ENCODE data around the gene AGAP3.

The AGAP3 gene

DNA sequence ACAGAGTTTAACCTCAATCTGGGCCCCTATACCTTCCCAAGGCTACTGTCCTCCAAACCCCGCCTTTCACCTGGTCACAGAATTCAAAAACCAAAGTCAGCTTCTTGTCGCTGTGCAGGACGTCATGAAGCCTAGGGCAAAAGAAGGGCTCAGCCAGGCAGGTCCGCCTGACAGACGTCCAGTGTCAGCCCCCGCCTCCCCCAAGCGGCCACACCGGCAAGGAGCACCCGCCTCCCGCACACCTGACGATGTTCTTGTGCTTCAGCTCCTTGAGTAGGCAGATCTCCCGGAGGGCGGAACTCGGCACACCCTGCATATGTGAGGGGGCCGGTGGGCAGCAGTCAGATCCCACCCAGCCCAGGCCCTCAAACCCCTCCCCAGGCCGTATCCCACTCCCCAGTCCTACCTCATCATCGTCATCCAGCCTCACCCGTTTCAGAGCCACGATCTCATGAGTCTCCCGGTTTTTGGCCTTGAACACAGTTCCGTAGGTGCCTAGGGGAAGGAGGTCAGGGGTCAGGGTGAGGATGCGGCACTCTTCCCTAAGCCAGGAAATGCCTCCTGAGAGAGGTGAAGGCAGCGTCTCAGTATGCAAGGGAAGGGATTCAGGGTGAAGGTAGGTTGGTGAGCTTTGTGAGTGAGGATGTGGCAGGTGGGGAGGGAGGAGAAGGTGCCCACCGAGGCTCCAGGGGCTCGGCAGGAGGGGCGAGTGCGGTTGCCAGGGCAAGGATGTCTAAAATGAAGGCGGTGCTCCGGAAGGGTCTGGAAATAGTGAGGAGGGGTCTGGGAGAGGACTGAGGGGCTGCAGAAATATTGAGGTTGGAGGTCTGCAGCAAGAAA is 29.4 kb upstream of the AGAP3 start:
- in situ Hi-C loops (cut with HindIII; ENCODE audit: low pct_ligation_motif_present, low pct_unique_long_range_greater_than_20kb, low sequenced_read_pairs): no loop called here

DNA sequence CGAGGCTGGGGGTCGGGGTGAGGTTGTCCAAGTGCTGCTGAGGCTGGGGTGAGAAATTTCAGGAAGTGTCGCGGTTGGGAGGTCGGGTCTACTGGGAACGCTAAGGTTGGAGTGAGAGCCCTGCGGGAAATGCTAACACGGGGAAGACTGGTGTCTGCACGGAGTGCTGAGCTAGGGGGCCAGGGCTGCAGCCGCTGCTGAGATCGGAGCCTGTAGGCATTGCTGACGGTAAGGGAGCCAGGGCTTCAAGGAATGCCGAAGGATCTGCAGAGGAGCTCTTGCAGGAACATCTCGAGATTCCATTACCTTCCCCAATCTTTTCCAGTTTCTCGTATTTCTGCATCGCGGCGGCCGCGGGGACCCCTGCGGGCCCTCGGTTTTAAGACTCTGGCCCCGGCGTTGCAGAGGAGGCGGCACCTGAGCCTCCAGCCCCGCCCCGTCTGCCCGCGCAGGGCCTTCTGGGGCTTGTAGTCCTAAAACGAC is 28.7 kb upstream of the AGAP3 start, which contains the start of gene CDK5:
CDK5 (minus strand) TSS at position 392 of the 483 bp plus-strand sequence; CDS start at position 343, 49 bp downstream.
- no peak for DNase-seq
- in situ Hi-C loops (cut with HindIII; ENCODE audit: low pct_ligation_motif_present, low pct_unique_long_range_greater_than_20kb, low sequenced_read_pairs): no loop called here

More for the DNA sequence above, 29.4 kb upstream of the AGAP3 start:
- no peak for DNase-seq

DNA sequence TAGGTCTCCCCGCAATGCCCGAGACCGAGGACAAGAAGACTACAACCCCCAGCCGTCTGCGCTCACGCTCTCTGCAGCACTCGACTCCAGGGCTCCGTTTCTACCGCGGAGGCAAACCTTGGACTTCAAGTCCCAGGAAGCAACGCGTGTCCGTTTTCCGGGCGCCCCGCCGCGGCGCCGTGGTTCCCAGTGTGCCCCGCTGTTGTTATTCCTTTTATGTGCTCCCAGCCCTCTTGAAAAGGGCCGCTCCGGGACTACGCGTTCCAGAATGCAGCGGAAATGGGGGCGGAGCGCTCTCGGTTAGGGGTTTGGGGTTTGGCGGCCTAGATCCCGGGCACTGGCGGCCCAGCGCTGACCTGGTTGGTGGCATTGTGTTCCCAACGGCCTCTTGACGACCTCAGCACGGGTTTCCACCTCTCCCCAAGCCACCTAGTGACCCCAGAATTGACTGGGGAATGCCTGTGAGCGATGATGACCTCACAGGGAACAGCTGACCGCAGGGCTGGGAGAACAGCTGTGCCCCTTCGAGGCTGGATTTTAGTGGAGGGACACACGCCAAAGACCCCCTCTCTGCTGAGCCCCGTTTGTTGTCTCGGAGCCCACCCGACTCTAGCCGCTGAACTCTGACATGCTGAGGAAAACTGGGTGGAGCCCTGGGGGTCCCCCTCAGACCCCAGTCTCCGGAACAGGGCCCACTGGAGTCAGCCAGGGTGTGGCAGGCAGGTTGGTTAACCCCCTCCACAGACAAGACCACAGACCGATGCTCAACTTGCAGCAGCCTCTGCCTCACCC is 28.1 kb upstream of the AGAP3 start:
- DNase-seq: peak; percentile 100
- in situ Hi-C loops (cut with HindIII; ENCODE audit: low pct_ligation_motif_present, low pct_unique_long_range_greater_than_20kb, low sequenced_read_pairs): no loop called here

DNA sequence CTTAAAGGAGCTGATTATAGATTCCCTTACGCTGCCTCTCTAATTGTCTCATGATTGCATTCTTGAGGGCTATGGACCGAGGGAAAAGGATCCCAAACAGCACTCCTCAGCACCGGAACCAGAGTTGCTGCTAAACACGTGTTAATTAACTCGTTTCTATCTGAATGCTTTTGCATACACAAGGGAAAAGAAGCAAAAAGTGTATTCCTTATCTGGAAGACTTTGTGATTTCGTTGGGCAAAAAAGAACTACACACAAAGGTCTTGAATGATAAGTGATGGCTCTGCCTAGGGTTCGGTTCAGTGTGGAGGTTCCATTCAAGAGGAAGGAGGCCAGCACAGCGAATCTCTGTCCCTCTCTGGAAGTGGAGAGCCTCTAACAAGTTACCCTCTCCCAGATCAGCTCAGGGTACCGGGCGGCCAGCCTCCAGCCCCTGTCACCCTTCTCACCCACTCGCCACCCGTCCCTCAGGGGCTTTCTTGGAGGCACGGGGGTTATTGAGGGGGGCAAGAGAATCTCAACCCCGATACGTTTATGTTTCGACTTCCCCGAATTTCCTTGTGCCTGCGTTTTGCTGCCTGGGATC is 27.4 kb upstream of the AGAP3 start:
- in situ Hi-C loops (cut with HindIII; ENCODE audit: low pct_ligation_motif_present, low pct_unique_long_range_greater_than_20kb, low sequenced_read_pairs): no loop called here
- DNase-seq: peak; percentile 50

DNA sequence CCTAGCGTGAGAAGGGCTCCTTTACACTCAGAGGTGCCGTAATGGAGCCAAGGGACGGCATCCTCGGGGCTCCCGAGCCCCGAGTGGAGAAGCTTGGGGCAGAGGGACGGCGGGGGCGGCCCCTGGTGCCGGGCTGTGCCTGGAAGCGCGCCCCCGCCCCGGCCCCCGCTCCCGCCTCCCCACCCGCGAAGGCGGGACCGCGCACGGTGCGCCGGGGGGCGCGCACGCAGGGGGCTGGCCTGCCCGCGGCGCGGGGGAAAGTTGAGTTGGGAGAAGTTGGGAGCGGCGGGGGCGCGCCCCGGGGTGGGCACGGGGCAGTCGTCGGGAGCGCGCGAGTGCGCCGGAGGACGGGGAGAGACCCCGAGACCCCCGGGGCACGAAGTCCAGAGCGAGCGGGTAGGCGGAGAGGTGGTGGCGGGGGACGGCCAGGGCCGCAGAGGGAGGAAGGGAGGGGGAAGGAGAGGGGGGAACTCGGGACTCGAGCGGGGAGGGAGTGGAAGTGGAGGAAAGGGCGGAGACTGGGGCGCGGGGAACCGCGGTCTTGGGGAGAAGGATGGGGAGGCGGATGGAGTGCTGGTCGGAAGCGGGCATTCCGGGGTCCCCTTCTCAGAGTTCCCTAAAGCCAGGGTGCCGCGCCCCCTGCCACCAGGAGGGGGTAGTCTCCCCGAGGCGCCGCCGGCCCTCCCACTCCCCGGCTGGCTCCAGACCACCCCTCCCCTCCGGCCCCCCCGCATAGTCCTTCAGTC is 26.7 kb upstream of the AGAP3 start, which contains the start of gene SLC4A2:
SLC4A2 (plus strand) TSS at position 223 of the 746 bp plus-strand sequence. CDS start 2,399 bp downstream, outside the sequence.
- DNase-seq: peak; percentile 87
- in situ Hi-C loops (cut with HindIII; ENCODE audit: low pct_ligation_motif_present, low pct_unique_long_range_greater_than_20kb, low sequenced_read_pairs): no loop called here

DNA sequence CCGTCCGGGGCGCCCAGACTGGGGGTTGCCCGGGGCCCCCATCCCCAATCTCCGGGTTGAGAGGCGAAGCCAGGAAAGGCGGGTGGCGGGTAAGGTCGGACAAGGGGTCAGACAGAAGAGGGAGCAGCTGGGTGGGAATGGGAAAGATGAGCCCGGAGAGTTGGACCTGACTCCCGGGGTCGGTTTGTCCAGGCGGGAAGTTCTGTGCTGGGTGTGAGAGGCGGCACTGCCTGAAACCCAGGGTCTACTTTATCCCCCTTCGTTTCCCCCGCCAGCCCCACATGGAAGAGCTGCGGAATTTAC is 26.2 kb upstream of the AGAP3 start:
- DNase-seq: peak; percentile 51
- in situ Hi-C loops (cut with HindIII; ENCODE audit: low pct_ligation_motif_present, low pct_unique_long_range_greater_than_20kb, low sequenced_read_pairs): no loop called here

DNA sequence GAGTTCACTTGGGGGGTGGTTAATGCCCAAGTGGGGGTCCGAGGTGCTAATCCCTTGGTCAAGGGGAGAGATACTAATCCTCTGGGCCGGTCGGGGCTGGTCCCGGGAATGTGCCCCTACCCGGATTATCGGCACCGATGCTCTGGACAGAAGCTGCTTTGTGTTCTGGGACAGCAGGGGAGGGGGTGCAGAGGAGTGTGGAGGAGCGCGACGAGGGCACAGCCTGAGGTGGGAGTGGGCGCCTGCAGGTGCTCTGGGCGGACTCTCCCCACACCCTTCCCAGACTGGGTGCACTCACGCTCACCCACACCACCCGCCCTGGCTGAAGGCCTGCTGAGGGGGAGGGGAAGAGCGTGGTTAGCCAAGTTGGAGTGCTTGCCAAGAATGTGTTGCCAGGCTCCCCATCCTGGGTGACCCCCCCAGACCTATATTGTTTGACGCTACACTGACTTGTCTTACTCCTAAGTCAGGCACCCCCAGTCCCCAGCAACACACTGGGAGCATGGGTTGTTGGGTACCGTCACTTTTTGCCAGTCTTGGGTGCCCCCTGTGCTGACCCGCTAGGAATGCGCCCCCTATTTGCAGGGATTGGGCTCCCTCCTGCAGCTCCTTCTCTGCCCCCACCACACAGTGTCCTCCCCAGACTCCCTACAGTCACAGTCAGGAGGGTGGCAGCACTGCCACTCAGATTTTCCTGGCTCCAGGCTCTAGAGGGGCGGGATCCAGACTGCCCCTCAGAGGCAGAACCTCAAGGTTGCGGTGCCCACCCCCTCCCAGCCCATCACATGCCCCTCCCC is 25.7 kb upstream of the AGAP3 start:
- in situ Hi-C loops (cut with HindIII; ENCODE audit: low pct_ligation_motif_present, low pct_unique_long_range_greater_than_20kb, low sequenced_read_pairs): no loop called here

DNA sequence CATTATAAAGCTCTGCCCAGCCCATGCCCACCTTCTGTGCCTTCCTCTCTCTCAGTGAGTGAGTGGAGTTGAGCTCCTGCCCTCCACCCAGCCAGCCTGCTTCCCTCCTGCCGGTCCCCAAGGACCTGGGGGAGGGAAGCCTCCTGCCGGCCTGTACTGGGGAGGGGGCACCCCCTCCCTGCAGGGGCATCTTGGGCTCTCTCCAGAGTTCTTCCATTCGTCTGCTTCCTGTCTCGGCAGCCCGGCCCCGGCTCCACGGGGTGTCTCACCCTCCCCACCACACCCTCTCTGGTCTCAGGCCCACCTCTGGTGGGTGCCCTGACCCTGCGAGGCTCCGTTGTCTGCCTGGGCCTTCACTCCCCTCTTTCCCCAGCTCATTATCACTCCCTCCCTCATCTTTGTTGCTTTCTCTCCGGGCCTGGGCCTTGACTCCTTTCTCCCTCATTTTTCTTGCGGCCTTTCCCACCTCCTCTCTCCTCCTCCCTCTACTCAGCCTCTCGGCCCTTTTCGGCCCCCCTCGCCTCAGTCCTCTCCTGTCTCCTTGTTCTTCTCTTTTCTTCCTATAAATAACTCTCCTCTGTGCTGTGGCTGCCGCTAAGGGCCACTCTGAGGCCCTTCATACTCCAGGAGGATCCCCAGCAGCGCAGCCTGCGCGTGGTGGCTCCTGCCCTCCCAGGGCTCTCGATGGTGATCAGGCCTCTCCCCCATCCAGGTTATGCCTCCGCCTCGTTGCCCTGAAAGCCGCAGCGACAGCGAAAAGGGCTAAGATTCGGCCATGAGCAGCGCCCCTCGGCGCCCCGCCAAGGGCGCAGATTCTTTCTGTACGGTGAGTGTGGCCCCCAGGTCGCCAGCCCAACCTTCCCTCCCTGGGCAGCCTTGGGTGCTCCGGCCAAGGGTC is 24.8 kb upstream of the AGAP3 start:
- in situ Hi-C loops (cut with HindIII; ENCODE audit: low pct_ligation_motif_present, low pct_unique_long_range_greater_than_20kb, low sequenced_read_pairs): no loop called here

More for the DNA sequence above, 25.7 kb upstream of the AGAP3 start:
- DNase-seq: peak; percentile 83

DNA sequence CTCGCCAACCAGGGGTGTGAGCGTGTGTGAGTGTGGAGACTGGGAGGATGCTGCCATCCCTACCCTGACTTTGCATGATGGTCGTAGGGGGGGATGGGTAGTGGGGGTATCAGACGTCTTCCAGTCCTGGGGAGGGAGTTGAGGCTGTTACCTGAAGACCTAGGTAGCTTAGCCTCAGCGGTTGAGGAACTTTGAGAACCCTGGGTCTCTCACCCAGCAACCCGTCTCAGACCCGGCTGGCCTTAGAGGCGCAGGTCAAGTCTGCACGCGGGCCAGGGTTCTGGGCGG is 24.2 kb upstream of the AGAP3 start:
- DNase-seq: no peak
- in situ Hi-C loops (cut with HindIII; ENCODE audit: low pct_ligation_motif_present, low pct_unique_long_range_greater_than_20kb, low sequenced_read_pairs): no loop called here

More for the DNA sequence above, 24.8 kb upstream of the AGAP3 start:
- no peak for DNase-seq

DNA sequence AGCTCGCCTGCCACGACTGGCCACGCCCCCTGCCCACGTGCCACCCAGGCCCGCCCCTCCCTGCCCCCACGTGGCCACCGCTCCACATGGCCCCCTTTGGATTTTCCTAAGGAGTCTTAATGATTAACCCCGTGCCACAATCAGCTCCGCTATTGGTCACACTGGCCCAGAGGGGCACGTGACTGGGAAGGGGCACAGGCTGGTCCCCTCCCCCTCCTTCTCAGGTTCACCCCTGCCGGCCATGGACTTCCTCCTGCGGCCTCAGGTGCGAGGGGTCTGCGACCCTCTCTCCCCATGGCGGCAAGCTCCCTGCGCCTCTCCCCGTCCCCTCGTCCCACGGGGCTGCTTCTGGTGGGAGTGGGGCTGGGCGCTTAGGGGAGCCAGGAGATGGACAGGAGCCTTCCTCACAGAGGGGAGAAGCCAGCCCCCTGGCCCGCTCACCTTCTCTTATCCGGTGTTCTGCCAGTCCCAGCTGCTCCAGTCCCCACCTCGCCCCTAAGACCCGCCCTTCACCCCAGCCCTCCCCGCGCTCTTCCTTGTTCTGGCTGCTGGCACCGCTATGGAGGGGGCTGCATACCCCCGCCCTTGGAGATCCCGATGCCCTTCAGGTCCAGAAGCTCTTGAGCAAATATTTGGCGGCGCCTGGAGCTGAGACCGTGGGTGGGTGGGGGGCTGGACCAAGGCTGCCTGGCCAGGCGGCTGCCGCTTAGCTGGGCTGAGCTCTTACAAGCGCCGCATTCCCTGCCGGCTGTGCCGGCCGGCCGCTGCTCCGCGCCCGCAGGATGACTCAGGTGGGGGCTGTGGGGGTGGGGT is 23.7 kb upstream of the AGAP3 start:
- in situ Hi-C loops (cut with HindIII; ENCODE audit: low pct_ligation_motif_present, low pct_unique_long_range_greater_than_20kb, low sequenced_read_pairs): no loop called here
- peak; percentile 93 for DNase-seq

DNA sequence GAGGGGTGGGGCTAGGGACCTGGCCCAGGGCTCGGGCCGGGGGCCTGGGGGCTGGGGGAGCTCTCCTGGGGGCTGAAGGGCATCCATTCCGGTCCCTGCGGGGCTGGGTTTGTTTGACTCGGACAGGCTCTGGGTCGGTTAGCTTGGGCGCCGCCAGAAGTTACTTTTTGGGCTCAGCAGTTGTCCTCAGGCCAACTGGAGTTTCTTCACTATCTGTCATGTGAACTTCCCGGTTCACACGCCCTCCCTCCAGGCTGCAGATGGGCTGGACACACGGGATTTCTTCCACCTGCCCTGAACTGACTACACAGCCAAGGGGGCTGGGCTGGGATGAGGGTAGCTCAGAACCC is 23.1 kb upstream of the AGAP3 start:
- no peak for DNase-seq
- in situ Hi-C loops (cut with HindIII; ENCODE audit: low pct_ligation_motif_present, low pct_unique_long_range_greater_than_20kb, low sequenced_read_pairs): no loop called here

DNA sequence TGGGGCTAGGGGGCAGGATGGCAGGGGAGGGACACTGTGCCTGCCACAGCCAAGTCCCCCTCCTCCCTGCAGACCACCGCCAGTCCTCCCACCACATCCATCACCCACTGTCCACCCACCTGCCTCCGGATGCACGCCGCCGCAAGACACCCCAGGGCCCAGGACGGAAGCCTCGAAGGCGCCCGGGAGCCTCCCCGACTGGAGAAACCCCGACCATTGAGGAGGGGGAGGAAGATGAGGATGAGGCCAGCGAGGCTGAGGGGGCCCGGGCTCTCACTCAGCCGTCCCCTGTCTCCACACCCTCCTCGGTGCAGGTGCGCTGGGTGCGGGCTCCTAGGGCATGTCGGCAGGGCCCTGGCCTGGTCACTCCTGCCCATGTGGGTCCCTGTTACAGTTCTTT is 21.8 kb upstream of the AGAP3 start:
- DNase-seq: no peak
- in situ Hi-C loops (cut with HindIII; ENCODE audit: low pct_ligation_motif_present, low pct_unique_long_range_greater_than_20kb, low sequenced_read_pairs): no loop called here

DNA sequence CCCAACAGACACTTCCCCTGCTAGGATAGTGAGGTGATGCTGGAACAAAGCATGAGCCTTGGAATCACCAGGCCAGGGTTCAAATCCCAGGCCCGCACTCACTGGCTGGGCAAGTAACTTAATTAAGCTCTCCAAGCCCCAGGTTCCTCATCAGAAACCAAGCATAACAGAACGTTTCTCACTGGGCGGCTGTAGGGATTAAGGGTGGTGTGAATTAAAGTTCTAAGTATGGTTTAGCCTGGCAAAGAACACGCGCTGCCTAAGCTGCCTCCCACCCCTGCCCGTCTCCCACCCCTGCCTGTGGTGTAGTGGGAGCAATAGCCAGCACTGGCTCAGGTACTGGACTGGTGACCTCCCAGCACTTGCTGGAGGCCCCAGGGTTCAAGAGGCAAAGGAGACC is 21.3 kb upstream of the AGAP3 start:
- no peak for DNase-seq
- in situ Hi-C loops (cut with HindIII; ENCODE audit: low pct_ligation_motif_present, low pct_unique_long_range_greater_than_20kb, low sequenced_read_pairs): no loop called here

DNA sequence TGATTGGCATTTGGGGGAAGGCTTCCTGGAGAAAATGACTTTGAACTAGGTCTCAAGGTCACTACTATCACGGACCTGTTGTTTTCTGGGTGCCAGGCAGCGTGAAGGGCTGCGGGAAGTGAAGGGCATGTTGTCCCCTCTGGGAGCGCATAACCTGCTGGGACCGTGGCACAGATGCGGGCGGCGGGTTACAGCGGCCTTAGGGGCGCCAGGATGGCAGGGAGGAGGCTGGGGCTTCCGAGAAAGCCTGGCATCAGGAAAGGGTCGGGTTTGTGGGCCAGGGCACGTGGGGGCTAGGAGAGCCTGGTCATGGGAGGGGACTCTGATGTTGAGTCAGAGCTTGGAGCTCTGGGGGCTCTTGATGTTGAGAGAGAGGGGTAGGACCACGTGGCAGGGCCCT is 20.8 kb upstream of the AGAP3 start:
- DNase-seq: no peak
- in situ Hi-C loops (cut with HindIII; ENCODE audit: low pct_ligation_motif_present, low pct_unique_long_range_greater_than_20kb, low sequenced_read_pairs): no loop called here

DNA sequence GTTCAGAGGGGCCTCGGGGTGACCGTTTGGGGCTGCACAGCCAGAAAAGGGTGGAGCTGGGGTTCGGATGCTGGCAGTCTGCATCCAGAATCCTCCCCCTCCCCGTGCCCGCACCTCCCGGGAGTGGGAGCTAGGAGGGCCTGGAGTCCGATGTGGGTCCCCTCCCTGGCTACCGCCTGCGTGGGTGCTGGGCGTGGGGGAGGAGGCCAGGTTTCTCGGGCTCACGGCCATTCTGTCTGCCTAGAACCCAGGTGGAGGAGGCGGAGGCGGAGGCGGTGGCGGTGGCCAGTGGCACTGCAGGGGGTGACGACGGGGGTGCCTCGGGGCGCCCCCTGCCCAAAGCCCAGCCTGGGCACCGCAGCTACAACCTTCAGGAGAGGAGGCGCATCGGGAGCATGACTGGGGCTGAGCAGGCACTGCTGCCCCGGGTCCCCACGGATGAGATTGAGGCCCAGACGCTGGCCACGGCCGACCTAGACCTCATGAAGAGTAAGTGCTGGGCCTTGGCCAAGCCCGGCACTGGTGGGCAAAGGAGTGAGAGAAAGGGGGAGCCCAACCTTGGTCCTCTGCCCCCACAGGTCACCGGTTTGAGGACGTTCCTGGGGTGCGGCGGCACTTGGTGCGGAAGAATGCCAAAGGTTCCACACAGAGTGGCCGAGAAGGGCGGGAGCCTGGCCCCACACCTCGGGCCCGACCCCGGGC is 19.9 kb upstream of the AGAP3 start:
- in situ Hi-C loops (cut with HindIII; ENCODE audit: low pct_ligation_motif_present, low pct_unique_long_range_greater_than_20kb, low sequenced_read_pairs): no loop called here
- no peak for DNase-seq
